Epithelial cell of prostate (primary cell): Measurements from ENCODE around the gene TALDO1.
A peak's percentile ranks its signal among the peaks of the same experiment; 100 is the strongest.

Experiments used
- DNase-seq: peaks from one replicate; pipeline ENCODE4 v3.0.0-alpha.2; 2011; ENCODE audit warnings: low read depth, low spot score
- H3K27ac ChIP-seq: fragments of 450-650 bp; 2 replicates; pipeline ENCODE4 v1.5.1; 2017; ENCODE audit warnings: mild to moderate bottlenecking

TALDO1 gene

DNA sequence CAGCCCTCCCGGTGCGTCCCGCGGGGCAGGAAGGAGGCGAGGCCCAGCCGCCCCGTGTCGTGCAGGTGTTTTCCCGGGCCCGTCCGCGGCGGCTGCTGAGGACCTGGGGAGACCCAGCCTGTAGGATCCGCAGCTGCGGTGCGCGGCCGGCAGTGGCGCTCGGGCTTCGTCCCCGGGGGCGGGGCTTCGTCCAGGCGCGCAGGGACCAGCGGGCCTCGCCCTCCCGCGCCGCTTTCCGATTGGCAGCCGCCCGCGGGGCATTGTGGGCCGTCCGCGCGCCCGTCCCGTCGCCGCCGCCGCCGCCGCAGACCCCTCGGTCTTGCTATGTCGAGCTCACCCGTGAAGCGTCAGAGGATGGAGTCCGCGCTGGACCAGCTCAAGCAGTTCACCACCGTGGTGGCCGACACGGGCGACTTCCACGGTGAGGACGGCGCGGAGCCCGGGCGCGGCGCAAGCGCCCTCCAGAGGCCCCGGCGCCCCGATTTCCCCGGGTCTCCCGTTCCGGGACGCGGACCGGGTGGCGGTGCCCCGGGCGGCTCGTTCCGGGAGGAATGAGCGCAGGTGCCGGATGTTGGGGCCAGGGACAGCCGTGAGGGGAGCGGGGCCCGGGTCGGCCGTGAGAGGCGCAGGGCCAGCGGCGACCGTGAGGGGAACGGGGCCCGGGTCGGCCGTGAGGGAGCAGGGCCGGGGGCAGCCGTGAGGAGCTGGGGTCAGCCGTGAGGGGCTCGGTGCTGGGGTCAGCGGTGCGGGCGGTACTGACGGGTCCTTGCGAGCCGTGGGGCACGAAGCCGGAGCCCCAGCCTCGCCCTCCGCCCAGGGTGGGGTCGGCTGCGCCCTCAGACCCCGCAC is at the start of gene TALDO1:
TSS of gene TALDO1 (plus strand) at position 307 of the 849 bp plus-strand sequence. CDS start at position 325, 18 bp downstream.
- peak; percentile 20 for DNase-seq
- peak within 1 kb of the TSS; percentile 73 for H3K27ac ChIP-seq

DNA sequence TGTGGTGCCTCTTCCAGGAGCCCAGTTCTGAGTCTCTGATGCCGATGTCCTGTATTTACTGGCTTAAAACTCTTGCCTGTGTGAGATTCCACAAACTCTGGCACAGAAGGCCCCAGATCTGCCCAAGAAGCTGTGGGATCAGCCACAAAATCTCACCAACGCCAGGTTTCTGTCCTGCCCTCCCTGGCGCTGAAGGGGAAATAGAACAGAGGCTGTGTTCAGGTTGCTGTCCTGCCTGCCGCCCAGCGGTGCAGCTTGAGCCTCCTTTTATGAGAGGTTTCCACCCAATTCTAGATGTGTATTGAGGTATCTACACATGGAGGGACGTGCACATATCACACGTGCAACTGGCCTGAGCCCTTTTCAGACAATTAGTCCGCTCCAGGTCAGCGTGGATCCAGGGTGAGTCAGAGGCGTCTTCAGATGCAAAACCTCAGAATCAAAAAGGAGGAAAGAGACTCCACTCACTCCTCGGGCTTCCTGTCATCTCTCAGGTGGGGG is 49.4 kb upstream of the TALDO1 start:
- peak overlapping the region; percentile 98 for H3K27ac ChIP-seq

DNA sequence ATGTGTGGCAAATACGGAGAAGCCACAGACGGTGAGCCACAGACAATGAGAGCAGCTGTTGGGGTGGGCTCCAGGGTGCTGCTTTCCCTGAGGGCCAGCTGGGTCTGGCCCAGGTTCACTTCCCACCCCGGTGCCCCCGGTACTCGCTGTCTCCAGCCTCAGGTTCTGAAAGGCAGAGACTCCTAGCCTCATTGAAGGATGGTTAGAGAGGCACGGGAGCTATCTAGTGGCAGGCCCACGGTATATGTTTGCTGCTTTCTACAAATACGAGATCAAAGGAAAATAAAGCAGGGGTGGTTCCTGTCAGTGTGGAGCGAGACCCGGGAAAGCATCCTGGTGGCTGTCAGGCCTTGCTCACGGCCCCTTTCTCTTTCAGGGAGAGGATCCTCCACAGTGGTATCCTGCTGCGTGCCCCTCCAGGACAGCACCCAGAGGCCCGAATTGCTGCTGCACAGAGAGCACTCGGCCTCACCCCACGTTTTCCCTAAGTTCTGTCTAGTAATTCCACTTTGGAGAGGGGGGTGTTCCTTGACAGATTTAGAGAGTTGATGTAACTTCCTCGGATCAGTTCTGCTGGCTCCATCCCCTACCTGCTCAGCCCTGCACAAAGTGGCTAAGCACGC is 48.7 kb upstream of the TALDO1 start:
- DNase-seq = no peak
- H3K27ac ChIP-seq = peak overlapping the region; percentile 98

More for the DNA sequence above, 49.4 kb upstream of the TALDO1 start:
- no peak for DNase-seq

DNA sequence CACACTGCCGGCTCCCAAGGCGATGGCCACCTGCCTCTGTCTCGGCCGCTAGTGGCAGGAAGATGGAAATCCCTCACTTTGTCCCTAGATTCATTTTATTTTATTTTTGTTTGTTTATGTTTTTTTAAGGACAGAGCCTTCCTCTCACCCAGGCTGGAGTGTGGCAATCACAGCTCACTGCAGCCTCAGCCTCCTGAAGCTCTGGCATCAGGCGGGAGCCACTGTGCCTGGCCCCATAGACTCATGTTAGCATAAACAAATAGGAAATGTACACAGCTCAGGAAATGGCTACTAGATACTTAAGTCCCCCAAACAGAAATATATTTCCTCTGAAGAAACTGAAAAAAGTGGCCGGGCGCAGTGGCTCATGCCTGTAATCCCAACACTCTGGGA is 48.2 kb upstream of the TALDO1 start:
- H3K27ac ChIP-seq = peak overlapping the region; percentile 98
- no peak for DNase-seq

DNA sequence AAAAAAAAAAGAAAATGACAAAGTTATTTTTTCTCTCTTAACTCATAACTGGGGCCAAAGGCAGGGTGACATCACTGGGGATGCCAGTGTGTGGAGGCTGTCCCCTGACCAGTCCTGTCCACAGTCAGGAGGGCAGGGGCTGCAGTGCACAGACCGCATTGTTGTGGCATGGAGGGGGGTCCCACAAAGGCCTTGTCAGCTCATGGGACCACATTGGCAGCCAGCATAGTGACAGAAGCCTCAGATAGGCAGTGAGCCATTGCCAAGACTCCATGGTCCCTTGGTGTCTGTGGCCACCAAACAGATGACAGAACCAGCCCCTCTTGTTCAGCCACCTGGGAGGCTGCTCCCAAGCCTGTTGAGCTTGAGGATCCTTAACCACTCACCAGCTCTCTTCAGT is 47.5 kb upstream of the TALDO1 start:
- DNase-seq = no peak
- peak overlapping the region; percentile 98 for H3K27ac ChIP-seq

DNA sequence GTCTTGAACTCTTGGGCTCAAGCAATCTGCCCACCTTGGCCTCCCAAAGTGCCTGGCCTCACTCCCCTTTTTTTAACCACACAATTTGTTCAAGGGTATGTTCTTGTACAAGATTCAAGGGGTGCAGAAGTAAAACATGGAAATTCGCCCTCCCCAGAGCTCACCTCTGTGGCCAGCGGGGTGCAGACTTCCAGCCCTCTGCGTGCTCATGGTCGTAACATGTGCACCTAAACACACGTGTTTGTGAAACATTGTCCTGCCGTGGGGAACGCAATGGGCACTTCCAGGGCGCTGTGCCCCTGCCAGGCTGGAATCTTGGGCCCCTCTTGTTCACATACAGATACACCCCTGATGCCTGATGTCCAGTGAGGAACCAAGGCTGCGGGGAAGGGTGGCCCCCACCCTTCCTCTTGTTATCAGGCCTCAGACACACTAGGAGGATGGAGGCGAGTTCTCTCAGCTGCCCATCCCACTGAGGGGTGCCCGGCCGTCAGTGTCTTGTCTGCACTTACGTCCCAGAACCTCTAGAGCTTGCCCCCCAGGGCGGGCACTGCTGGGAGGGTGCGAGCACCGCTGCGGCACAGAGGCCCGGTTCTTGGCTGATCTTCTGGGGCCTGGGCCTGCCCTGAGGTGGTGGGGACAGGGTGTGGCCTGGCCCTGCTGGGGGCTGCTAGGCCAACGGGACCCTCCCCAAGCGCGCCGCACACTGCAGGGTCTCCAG is 45.4 kb upstream of the TALDO1 start:
- H3K27ac ChIP-seq = peak overlapping the region; percentile 94
- no peak for DNase-seq

DNA sequence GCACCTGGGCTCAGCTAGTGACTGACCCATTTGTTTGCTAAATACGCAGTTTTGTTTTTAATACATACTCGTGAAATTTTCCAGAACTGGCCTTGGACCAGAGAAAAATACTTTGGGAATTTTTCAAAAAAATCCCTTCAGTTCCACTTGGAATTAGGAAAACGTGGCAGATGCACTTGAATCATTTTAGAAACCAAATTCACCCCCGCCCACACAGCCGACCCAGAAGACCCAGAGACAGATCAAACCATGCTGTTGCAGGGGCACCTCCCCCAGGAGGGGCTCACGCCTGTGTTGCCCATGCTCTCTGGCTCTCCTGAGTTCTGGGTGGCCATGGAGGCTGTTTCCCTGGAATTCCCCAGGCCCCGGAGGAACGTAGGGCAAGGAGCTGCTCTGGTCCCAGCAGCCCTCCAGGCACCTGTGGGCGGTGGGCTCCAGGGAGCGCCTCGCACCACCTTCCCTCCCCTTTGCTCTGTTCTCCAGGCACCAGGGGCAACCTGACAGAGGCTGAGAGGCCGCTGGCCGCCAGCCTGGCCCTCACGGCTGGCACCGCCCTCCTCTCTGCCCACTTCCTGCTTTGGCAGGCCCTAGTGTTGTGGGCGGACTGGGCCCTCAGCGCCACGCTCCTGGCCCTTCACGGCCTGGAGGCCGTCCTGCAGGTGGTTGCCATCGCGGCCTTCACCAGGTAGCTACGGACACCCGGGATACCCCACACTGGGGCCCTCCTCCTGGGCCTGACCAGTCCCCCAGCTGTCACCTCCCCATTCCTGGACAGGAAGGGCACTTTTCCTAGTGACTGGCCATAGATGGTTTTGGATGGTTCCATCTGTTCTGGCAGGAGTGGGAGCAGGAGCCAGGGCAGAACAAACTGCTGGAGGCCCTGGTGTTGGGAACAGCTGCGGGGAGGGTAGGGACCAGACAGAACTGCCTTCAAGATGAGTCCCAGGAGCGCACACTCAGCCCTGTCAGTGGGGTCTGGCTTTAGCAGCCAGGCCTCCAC is 44.5 kb upstream of the TALDO1 start:
- no peak for DNase-seq
- peak overlapping the region; percentile 94 for H3K27ac ChIP-seq

DNA sequence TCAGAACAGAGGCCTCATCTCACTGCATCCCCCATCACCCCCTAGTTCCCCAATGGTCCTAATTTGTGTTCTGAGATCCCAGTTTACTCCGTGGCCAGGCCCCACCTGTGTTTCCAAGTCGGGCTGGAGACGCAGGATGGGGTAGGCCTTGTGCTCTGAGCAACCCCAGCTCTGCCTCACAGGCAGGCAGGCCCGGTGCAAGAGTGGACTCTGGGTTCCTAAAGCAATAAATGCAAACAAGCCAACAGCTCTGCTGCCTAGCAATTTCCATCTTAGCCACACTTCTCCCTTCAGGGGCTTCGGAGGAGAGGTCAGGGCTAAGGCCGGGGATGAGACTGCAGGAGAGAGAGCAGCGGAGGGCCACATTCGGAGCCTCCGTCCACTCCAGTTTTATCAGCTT is 43.8 kb upstream of the TALDO1 start:
- H3K27ac ChIP-seq = peak overlapping the region; percentile 94
- no peak for DNase-seq

DNA sequence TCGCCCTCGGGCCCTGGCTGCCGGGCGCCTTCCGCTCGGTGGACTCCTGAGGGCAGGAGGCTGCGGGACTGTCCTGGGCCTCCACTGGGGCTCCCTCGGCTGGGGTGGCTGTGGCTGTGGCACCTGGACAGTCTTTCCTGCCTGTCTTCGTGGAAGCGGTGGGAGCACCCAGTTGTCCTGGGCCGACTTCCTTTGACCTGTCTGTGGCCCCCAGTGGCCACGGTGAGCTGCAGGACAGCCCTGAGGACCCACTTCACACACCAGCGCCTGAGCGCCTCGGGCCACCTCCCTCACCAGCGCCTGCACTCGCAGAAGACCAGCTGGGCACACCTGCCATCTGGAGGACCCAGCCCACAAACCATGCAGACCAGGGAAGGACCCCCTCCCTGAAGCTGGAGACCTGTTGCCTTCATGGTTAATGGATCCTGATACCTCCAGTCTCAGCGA is 43.0 kb upstream of the TALDO1 start:
- no peak for DNase-seq

DNA sequence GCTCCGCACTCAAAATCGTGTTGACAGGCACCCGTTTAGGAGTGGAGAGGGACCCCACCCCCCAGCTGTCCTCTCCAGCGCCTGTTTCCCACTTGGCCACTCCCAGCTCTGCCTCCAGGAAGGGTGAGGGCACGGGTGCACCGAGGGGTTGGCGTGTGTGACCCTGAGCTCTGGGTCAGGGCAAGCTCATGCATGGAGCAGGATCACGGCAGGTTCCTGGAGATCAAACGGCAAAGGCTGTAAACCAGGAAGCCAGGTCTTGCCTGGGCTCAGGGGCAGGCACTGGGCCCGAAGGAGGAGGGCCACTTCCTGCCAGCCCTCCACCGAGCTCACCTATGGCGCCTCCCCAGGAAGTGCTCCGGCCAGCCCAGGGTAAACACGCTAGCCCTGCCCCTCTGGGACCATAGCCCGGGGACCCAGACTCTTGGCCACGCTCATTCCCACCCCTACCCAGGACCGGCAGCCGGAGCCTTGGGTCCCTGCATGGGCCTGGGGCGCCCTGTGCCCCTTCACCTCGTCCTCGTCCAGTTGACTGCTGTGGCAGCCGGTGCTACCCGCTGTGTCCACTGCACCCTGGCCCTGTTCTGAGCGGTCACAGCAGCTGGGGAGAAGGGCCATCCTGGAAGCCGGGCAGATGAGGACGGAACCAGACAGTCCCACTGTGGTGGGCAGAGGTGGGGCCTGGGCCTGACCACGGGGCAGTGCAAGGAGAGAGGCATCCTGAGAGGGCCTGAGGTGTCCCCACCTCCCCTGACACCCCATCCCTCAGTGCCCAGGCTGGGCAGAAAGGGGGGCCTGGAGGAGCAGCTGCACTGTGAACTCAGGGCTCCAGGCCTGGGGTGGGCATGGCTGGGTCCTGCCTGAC is 42.3 kb upstream of the TALDO1 start:
- H3K27ac ChIP-seq = peak overlapping the region; percentile 94
- DNase-seq = no peak

More for the DNA sequence above, 43.0 kb upstream of the TALDO1 start:
- peak overlapping the region; percentile 94 for H3K27ac ChIP-seq

DNA sequence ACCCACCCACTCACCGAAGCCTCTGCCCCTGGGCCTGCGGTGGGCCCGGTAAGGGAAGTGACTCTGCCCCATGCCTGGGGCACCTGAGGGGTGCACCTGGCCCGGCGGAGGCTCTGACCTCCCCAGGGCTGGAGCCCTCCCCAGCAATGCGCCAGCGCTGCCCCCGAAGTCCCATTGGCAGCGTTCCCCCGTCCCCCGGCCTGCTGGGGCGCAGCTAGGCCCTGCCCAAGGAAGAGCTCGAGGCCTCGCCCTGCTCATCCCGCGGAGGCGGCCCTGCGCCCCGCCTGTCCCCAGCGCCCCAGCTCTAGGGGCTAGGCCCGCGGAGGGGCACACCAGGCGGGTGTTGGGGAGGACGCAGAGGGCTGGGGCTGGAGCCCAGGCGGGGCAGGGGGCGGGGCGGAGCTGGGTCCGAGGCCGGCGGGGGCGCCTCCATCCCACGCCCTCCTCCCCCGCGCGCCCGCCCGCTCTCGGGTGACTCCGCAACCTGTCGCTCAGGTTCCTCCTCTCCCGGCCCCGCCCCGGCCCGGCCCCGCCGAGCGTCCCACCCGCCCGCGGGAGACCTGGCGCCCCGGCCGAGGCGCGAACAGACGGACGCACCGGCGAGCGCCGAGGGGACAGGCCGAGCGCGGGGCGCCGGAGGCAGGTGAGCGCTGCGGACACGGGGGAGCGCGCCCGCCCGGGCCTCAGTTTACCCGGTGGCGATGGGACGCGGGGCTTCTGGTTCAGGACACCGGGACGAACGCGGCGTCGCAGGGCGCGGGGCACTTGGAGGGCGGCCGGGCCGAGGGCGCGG is 41.4 kb upstream of the TALDO1 start, which contains the start of gene EPS8L2:
TSS of gene EPS8L2 (plus strand) at position 586 of the 793 bp plus-strand sequence. CDS start 3,177 bp downstream, outside the sequence.
- no peak for DNase-seq
- H3K27ac ChIP-seq = peak within 1 kb of the TSS; percentile 94

DNA sequence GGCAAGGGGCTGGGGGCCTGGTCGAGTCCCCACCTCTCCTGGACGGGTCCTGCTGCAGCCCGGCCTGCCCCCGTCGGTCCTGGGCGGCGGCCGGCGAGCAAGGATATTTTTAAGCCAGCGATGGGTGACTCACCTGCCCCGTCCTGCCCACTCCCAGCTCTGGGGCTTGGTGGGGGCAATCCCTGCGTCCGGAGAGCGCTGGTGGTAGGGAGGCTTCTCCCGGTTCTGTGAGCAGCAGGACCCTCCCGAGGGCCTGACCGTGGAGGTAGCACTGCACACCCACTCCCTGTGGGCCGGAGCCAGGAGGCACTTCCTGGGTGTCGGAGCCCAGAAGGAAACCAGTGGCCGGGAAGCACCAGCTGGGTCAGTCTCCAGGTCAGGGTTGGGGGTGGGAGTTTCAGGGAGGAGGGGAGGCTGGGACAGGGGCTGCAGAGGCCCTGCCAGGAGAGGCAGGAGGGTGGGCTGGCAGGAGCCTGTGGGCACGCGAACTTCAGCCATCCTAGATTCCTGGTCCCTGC is 40.8 kb upstream of the TALDO1 start:
- no peak for DNase-seq
- H3K27ac ChIP-seq = peak overlapping the region; percentile 94

DNA sequence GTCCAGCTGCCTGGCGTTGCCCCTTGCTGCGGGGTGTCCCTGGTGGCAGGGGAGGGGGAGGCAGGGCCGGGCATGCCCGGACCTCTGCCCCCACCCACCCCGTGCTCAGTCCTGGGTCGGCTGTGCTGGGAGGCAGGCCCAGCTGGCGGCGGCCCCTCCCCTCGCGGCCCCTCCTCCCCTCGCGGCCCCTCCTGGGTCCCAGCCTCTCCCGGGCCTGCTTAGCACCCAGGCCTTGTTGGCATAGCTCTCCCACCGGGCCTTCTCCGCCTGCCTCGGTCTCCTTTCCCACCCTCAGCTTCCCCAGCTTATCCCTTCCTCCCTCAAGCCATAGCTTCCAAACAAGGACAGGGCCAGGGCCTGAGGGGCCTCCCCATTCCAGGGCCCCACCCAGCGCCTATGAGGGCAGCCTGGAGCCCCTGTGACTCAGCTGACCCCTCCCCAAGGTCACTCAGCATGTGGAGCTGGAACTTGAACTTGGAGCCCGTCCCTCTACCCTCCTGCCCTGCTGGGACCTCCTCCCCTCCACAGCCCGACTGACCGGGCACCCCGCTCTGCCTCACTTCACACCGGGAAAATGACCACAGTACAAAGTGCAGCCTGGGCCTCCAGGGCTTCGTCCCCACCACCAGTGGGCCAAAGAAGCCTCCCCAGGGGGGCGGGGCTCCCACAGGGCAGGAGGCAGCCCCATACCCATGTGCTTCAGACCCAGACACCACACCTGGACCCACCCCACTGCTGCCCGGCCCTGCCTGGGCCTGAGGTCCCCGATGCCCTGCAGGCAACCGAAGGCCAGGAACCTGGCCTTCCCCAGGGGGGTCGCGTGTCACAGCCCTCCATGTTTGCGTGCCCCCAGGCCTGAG is 40.1 kb upstream of the TALDO1 start:
- peak overlapping the region; percentile 94 for H3K27ac ChIP-seq
- no peak for DNase-seq

DNA sequence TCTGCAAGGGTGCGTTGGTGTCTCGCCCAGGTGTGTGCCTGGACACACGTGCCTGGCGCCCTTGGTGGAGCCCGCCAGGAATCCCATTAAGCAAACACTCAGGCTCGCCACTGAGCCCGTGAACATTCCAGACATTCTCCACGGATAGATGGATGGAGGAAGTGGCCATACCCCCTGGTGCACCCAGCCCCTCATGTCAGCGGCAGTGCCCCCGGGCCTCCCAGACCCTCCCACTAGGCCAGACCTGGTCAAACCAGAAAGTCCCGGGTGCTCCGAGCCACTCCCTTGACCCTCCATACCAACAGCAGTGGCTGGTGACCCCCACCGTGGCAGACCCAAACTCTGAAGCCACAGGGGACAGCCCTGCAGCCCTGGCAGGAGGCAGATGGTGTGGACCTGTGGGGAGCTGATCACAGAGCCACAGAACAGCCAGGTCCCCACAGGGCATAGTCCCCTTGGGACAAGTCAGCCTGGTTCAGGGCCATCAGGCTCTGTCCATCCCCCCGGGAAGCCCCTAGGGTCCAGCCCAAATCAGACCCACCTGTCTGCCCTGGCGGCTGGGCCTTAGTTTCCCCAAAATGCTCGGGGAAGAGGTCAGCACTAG is 39.3 kb upstream of the TALDO1 start:
- no peak for DNase-seq
- H3K27ac ChIP-seq = peak overlapping the region; percentile 94

DNA sequence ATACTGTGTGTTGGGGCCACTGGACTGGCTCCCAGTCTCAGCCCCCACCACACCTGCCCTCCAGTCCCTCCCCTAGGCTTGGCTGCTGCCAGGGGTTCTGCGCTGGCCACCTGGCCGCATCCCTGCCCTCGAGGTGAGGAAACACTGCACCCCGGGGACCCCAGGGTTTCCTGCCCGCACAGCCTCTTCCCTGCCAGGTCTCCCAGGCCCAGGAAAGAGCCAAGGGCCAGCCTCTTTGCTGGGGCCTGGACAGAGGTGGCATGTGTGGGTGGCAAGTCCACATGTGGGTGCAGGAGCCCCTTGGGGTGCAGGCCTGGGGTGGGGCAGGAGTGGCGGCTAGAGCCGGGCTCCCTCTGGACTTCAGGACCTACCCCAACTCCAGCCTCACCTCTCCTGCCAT is 38.8 kb upstream of the TALDO1 start:
- H3K27ac ChIP-seq = peak overlapping the region; percentile 94
- DNase-seq = no peak
